Lower leg skin (tissue), 3 donors: Measurements from ENCODE around the gene ANKDD1B.
"Not testable (repeated sequence)": the region's sequence is repeated elsewhere in the genome, so short reads cannot be mapped to it uniquely, and the experiment has no call there.

Experiments
- CTCF ChIP-seq, 3 donors: fragments of 450-650 bp; IDR thresholded peaks; one replicate each; pipeline ENCODE4 v1.5.1; 2016; ENCODE audit warnings: antibody characterized with exemption in 3 of 3, mild to moderate bottlenecking in 3 of 3, moderate library complexity in 2 of 3
- POLR2A ChIP-seq, 2 donors: fragments of 450-650 bp; IDR thresholded peaks; one replicate each; pipeline ENCODE4 v1.6.1; 2016 to 2017; ENCODE audit warnings: antibody characterized with exemption in 2 of 2, mild to moderate bottlenecking in 1 of 2, moderate library complexity in 1 of 2

GRCh38 chr5:75565991-75566709 lies 45.1 kb upstream of the ANKDD1B start:
- not testable (repeated sequence) for TF ChIP-seq CTCF, POLR2A (IDR thresholded peaks at IDR 0.05)
